ENCODE data around the gene TACR3. TPM values are rescaled to one million over a fixed set of nuclear protein-coding genes. Genes with fewer than 3 reads are reported as not detected.
"Not testable (repeated sequence)": the region's sequence is repeated elsewhere in the genome, so short reads cannot be mapped to it uniquely, and the experiment has no call there.

TACR3 gene
- total RNA-seq, 4 donors from 2014 or later, result not detected

DNA sequence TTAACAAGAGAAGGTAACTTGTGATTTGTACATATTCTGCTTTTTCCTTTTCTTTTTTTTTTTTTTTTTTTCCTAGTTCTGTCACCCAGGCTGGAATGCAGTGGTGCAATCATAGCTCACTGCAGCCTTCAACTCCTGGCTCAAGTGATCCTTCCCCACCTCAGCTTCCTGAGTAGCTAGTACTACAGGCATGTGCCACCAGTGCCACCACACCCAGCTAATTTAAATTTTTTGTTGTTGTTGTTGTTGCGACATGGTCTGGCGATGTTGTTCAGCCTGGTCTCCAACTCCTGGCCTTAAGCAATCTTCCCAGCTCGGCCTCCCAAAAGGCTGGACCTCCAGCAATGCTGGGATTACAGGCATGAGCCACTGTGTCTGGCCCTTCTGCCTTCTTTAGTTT lies 1.5 kb upstream of the TACR3 start:
- Histone ChIP-seq H3K27ac (no peak overlapping the region), H3K9me3 (no peaks in the 10 kb centered on the region), H3K36me3 (no peaks in the 10 kb centered on the region), H3K4me3 (no peak overlapping the region), H3K27me3 (no peaks in the 10 kb centered on the region), H3K4me1 (peaks cover 0 to 15% (median 0%) of the 10 kb centered on the region in 4 donors)
- TF ChIP-seq POLR2A (IDR thresholded peaks at IDR 0.05), result no peak
- no peak for TF ChIP-seq EP300 (IDR thresholded peaks at IDR 0.05)
- TF ChIP-seq, protein P1, sequence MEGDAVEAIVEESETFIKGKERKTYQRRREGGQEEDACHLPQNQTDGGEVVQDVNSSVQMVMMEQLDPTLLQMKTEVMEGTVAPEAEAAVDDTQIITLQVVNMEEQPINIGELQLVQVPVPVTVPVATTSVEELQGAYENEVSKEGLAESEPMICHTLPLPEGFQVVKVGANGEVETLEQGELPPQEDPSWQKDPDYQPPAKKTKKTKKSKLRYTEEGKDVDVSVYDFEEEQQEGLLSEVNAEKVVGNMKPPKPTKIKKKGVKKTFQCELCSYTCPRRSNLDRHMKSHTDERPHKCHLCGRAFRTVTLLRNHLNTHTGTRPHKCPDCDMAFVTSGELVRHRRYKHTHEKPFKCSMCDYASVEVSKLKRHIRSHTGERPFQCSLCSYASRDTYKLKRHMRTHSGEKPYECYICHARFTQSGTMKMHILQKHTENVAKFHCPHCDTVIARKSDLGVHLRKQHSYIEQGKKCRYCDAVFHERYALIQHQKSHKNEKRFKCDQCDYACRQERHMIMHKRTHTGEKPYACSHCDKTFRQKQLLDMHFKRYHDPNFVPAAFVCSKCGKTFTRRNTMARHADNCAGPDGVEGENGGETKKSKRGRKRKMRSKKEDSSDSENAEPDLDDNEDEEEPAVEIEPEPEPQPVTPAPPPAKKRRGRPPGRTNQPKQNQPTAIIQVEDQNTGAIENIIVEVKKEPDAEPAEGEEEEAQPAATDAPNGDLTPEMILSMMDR (IDR thresholded peaks at IDR 0.05), result no peak
- 94 to 98% methylated on average over 3 of the region's 3 CpGs for WGBS, 2 donors
- DNase-seq (ENCODE audit: low spot score in 2 of 2), result no peak

DNA sequence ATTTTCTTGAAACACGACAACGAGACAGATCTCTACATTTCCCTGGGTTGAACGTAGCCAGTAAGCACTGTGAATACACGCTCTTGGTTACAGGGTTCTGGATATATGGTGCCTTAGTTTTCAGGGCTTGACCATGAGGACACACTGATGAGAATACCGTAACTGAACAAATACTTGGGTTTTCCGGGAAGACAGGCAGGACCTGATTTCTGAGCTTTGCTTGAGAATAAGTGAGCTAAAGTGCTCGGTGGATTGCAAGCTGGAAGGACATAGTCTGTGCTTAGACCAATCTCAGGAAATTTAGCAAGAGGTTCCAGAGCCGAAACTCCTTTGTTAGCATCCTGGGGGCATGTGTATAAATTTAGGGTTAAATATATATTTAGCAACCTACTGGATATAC lies 876 bp upstream of the TACR3 start:
- 66 to 69% methylated on average over 8 of the region's 8 CpGs for WGBS, 2 donors

GRCh38 chr4:103719105-103719829 lies 518 bp downstream of the TACR3 start:
- H3K4me1 ChIP-seq, result peaks cover 0 to 15% (median 0%) of the 10 kb centered on the region in 4 donors
- H3K4me3 ChIP-seq, result peak overlapping the region in 3 of 4 donors; percentile 12 to 36 (median 25)
- no peak for DNase-seq (ENCODE audit: low spot score in 2 of 2)
- no peak overlapping the region for H3K27ac ChIP-seq
- 11 to 12% methylated on average over 19 to 39 of the region's 39 CpGs for WGBS, 2 donors
- H3K9me3 ChIP-seq, result no peaks in the 10 kb centered on the region
- no peaks in the 10 kb centered on the region for H3K36me3 ChIP-seq
- TF ChIP-seq, protein P1 (IDR thresholded peaks at IDR 0.05), result no peak
- no peak for TF ChIP-seq POLR2A (IDR thresholded peaks at IDR 0.05)
- H3K27me3 ChIP-seq, result no peaks in the 10 kb centered on the region

More for the DNA sequence above, 876 bp upstream of the TACR3 start:
- no peaks in the 10 kb centered on the region for H3K36me3 ChIP-seq
- peaks cover 0 to 15% (median 0%) of the 10 kb centered on the region in 4 donors for H3K4me1 ChIP-seq
- no peaks in the 10 kb centered on the region for H3K9me3 ChIP-seq
- no peak for DNase-seq (ENCODE audit: low spot score in 2 of 2)
- no peak overlapping the region for H3K4me3 ChIP-seq
- H3K27ac ChIP-seq, result no peak overlapping the region
- H3K27me3 ChIP-seq, result no peaks in the 10 kb centered on the region
- TF ChIP-seq, protein P1 (IDR thresholded peaks at IDR 0.05), result no peak
- no peak for TF ChIP-seq POLR2A (IDR thresholded peaks at IDR 0.05)
- no peak for TF ChIP-seq EP300 (IDR thresholded peaks at IDR 0.05)

- Histone ChIP-seq H3K9me3 (peaks cover 0 to 4% (median 0%) of the 10 kb centered on the region in 4 donors), H3K27me3 (no peaks in the 10 kb centered on the region), H3K27ac (no peak overlapping the region), H3K36me3 (no peaks in the 10 kb centered on the region), H3K4me1 (no peaks in the 10 kb centered on the region), H3K4me3 (no peak overlapping the region)
- DNase-seq (ENCODE audit: low spot score in 2 of 2), result no peak
- TF ChIP-seq POLR2A (IDR thresholded peaks at IDR 0.05), result no peak
- TF ChIP-seq, protein P1 (IDR thresholded peaks at IDR 0.05), result no peak
These were observed 27.2 kb downstream of the TACR3 start for GRCh38 chr4:103692615-103693014.

DNA sequence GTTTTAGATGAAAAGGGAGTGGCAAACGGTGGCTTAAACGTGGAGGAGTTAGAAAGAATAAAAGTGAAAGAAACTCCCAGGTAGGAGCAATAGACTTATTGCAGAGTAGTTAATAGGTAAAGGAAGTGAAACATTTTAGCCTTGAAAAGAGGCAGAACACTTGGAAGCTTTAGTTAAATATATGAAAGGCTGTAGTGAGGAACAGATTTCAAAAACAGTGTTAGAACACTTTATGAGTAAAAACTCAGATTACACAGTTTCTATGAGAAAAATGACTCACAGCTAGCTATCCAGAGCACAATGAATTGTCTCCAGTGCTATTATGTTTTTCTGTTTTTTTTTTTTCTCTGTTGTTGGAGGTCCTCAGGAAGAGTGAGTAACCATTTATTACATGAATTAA lies 45.8 kb downstream of the TACR3 start:
- no peak overlapping the region for H3K27ac ChIP-seq
- H3K4me3 ChIP-seq, result no peak overlapping the region
- H3K4me1 ChIP-seq, result no peaks in the 10 kb centered on the region
- H3K9me3 ChIP-seq, result peaks cover 0 to 11% (median 0%) of the 10 kb centered on the region in 4 donors
- no peak for DNase-seq (ENCODE audit: low spot score in 2 of 2)
- H3K27me3 ChIP-seq, result no peaks in the 10 kb centered on the region
- TF ChIP-seq, protein P1 (IDR thresholded peaks at IDR 0.05), result no peak
- no peak for TF ChIP-seq EP300 (IDR thresholded peaks at IDR 0.05)
- H3K36me3 ChIP-seq, result no peaks in the 10 kb centered on the region
- WGBS, 2 donors, result 80 to 84% methylated on average over 2 of the region's 2 CpGs

- H3K9me3 ChIP-seq; DNase-seq (ENCODE audit: low spot score in 2 of 2); H3K4me3 ChIP-seq; H3K4me1 ChIP-seq; H3K27me3 ChIP-seq; H3K27ac ChIP-seq; H3K36me3 ChIP-seq: not testable (repeated sequence)
These were observed 53.0 kb downstream of the TACR3 start for GRCh38 chr4:103666764-103667163.
